Measurements from ENCODE around the gene ENAM.
A peak's percentile ranks its signal among the peaks of the same experiment; 100 is the strongest.
"Not testable (repeated sequence)": the region's sequence is repeated elsewhere in the genome, so short reads cannot be mapped to it uniquely, and the experiment has no call there.

ENAM gene

DNA sequence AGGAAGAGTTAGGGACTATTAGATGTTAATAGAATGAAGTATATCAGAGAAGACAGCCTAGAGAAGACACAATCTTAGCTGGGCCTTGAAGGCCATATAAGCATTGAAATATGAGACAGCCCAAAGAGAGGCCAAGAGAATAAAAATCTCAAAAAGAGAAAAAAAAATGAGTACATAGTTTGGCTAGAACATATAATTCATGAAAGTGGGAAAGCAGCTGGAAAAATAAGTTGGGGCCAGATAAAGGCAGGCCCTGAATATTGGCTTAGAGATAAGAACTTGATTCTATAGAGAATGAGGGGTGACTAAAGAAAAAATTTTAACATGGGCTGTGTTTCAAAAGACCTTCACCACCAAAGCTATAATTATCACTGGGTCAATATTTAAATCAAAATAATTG is 52.4 kb downstream of the ENAM start:
- no peak for DNase-seq (ENCODE audit: low read depth)

DNA sequence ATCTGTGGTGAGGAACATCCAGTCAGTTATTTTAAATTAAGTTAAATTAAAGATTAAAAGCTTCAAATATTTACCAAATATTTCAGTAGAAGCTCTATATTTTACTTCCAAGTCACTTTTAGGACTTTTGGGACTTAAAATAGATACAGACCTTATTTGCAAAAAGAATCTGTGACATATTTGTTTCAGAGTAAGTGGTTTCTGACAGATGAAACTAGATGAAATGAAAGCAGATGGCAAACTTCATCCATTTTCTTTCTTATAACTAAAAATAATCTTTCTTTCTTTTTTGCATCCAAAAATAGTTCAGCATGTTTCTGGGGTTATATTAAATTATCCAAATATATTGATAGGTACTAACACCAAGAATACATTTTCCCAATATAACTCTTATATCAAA is 53.2 kb downstream of the ENAM start:
- DNase-seq (ENCODE audit: low read depth) = no peak

DNA sequence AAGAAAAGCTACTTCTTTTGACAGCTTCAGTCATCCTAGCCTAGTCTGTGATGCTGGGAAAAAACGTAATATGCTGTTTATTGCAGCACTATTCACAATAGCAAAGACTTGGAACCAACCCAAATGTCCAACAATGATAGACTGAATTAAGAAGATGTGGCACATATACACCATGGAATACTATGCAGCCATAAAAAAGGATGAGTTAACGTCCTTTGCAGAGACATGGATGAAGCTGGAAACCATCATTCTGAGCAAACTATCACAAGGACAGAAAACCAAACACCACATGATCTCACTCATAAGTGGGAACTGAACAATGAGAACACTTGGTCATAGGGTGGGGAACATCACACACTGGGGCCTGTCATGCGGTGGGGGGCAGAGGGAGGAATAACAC is 53.6 kb downstream of the ENAM start:
- not testable (repeated sequence) for DNase-seq (ENCODE audit: low read depth)

DNA sequence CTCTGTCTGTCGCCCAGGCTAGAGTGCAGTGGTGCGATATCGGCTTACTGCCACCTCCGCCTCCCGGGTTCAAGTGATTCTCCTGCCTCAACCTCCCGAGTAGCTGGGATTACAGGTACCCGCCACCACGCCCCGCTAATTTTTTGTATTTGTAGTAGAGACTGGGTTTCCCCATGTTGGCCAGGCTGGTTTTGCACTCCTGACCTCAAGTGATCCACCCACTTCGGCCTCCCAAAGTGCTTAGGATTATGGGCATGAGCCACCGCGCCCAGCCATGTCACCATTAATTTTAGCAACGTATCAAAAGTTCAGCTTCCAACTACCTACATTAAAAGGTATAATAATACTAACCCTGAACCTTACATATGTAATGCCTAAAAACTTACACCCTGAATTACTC is 58.8 kb downstream of the ENAM start:
- no peak for DNase-seq (ENCODE audit: low read depth)

DNA sequence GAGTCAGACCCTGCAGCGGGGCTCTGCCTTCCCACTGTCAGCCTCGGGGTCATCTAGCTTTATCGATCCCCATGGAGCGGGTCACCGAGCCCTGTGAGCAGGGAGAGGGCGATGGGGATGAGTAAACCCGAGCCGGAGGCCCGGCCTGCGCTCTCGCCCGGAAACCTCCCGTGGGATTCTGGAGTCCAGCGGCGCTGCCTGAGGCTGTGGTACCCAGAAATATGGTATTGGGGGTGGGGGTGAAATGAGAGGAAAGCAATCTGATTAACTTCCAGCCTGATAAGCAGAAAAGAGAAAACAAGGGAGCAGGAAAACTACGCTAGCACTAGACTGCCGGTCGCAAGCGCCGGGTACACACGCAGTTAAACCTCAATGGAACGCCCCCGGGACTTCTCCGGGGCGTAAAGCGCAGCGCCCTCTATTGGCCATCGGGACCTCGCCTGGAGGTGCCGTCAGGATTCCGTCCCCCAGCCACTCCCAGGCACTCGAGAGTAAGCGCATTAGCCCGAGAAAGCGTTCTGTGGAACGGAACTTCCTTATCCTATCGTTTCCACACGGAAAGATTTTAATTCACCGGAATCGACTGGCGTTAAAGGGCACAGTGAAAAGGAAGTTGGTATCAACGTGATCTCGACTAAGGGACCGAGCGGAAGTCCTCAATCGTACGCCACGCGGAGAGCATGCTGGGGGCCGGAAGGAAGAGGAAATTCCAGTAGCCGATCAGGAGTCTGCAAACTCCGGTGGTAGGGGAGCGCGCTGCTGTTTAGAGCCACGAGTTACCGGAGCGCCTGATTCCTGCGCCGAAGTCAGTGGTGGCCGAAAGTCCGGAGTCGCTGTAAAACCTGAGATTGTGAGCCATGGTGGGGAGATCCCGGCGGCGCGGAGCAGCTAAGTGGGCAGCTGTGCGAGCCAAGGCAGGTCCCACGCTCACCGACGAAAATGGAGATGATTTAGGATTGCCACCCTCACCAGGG is 59.6 kb downstream of the ENAM start, which contains the start of gene UTP3:
Gene UTP3, plus strand, starts transcription at position 712 of the 974 bp plus-strand sequence. Its CDS starts 146 bp downstream, at position 858.
- DNase-seq (ENCODE audit: low read depth) = peak; percentile 88

DNA sequence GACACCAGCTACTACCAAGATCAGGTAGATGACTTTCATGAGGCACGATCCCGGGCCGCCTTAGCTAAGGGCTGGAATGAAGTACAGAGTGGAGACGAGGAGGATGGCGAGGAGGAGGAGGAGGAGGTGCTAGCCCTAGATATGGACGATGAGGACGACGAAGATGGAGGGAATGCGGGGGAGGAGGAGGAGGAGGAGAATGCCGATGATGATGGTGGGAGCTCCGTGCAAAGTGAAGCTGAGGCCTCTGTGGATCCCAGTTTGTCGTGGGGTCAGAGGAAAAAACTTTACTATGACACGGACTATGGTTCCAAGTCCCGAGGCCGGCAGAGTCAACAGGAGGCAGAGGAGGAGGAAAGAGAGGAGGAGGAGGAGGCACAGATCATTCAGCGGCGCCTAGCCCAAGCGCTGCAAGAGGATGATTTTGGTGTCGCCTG is 60.3 kb downstream of the ENAM start:
- no peak for DNase-seq (ENCODE audit: low read depth)

DNA sequence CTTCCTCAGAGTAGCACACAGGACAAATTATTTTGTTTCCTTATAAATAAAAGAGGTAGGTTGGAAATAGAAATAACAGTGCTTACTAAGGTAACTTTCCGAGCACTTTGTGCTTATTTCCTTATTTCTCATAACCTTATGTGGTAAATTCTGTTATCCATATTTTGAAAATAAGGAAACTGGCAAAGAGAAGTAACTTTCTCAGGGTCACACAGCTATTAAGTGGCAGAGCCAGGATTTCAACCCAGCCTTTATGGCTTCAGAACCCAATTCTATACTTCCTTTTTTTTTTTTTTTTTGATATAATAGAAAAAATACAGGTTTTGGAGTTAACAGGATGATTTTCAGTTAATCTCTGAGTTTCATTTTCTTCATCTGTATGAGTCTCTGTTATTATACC is 63.1 kb downstream of the ENAM start:
- DNase-seq (ENCODE audit: low read depth) = no peak

DNA sequence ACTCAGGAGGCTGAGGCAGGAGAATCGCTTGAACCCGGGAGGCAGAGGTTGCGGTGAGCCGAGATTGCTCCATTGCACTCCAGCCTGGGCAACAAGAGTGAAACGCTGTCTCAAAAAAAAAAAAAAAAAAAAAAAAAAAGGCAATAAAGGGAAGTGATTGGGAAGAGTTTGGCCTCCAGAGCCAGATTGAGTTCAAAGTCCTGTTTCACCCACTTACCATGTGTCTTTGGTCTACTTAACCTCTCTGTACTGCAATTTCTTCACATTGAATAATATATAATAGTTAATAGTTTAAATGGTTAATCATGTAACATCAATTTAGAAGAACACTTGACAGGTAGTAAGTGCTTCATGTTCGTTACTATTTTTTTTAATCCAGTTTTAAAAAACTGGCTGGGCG is 66.1 kb downstream of the ENAM start:
- DNase-seq (ENCODE audit: low read depth) = not testable (repeated sequence)

Data from activated T-cell treated with anti-CD3 and anti-CD28 coated beads for 1 hour (primary cell).